HG03571 (cell line): ENCODE results near the gene HEG1.

Experiments used
- ATAC-seq: cut with Tn5 transposase; IDR thresholded peaks from one replicate; pipeline ENCODE4 v1.9.1; 2021; ENCODE audit not compliant: unreplicated experiment

The HEG1 gene

DNA sequence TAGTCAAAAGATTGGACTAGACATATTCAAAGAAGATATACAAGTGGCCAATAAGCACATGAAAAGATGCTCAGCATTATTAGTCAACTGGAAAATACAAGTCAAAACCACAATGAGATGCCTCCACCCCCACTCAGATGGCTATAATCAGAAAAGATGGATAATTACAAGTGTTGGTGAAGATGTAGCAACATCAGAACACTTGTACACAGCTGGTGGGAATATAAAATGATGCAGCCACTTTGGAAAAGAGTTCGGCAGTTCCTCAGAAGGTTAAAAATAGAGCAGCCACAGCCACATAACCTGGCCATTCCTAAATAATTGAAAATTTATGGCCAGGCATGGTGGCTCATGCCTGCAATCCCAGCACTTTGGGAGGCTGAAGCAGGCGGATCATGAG lies 38.4 kb downstream of the HEG1 start:
- ATAC-seq, result no peak

GRCh38 chr3:125014570-125015179 lies 41.1 kb downstream of the HEG1 start:
- no peak for ATAC-seq

DNA sequence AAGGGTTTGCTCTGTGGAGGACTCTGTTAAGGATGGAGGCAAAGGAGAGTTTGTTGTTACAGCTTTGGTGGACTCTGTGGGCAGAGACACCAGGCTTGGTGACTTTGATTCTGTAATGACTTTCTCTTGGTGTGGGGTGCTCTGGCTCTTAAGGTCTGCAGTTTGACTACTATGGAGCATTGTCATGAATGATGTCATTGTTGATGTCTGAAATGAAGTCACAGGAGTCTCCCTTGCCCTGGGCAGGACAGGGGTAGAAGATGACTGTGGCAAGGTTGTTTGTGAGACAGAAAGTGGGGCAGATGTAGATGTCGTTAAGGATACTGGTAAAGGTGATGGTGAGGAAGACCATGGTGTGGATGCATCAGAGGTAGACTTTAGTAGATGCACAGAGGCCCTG lies 42.7 kb downstream of the HEG1 start:
- ATAC-seq, result no peak

GRCh38 chr3:125011941-125012340 lies 43.9 kb downstream of the HEG1 start:
- ATAC-seq, result no peak

DNA sequence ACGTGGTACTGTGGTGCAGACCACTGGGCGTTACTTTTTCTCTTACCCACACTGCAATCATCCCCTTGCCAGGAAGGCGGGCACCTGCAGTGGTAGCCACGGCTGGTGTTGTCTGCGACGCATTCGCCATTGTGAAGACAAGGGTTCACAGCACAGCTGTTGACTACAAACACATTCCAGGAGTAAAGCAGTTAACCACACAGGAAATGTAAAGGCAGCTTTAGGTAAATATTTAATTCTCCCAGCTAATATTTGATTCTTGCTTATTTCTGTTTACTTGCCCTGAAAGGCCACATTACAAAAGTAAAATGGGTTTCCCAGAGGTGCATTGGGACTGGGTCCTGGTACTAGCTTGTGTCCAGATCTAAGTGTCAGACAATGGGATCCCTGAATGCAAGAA lies 45.4 kb downstream of the HEG1 start:
- ATAC-seq, result no peak

GRCh38 chr3:125008766-125009165 lies 47.0 kb downstream of the HEG1 start:
- ATAC-seq, result no peak

DNA sequence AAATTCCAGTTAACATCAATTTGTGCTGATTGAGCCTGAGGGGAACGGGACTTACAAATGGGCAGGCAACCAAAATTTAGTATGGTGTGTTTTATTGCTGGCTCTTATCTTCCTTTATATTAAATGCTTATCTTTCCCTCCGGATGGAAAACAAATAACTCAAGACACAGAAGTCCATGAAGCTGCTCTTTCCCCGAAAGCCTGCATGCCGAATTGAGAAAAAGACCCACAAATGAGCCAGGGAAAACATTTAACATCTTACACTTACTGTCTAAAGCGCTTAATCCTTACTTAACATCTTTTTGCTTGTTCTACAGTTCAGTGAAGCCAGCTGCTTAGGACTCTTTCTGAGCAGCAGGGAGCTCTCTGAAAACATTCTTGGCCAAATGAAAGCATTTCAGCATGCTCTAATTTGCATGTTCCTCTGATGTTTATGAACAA lies 49.5 kb downstream of the HEG1 start:
- no peak for ATAC-seq

DNA sequence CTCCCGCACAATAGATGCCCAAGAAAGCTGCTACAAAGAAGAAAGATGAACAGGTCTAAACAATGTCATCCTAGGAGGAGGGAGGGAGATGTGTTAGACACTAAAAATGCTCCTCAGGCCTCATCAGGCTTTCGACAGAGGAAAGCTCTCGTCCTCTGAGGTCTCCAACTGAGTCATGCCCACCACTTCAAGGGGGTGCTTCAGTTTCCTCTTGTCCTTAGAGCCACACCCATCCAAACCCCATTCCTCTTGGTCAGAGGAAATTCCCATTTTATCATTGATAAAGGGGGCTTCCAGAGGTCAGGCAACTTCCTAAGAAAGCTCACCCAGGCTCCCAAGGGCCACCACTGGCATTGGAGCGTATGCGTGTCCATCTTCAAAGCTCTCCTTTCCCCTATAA lies 50.1 kb downstream of the HEG1 start:
- ATAC-seq, result no peak

DNA sequence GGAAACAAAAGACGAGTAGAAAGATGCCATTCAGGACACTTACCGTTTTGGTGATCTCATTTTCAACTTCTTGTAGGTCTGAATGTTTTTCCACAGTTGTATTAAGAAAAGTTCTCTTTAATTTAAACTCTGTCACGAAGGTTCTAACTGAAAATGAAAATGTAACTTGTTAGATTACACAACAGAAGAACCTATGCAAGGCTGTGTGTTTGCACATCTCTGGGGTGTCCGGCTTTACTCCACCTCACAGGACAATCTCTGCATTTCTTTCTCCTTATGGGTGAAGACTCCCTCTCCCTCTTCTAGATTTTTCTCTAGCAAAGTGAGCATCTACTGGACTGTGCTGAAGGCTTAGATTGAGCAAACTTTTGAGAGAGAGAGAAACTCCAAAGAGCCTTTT lies 50.6 kb downstream of the HEG1 start:
- ATAC-seq, result no peak

DNA sequence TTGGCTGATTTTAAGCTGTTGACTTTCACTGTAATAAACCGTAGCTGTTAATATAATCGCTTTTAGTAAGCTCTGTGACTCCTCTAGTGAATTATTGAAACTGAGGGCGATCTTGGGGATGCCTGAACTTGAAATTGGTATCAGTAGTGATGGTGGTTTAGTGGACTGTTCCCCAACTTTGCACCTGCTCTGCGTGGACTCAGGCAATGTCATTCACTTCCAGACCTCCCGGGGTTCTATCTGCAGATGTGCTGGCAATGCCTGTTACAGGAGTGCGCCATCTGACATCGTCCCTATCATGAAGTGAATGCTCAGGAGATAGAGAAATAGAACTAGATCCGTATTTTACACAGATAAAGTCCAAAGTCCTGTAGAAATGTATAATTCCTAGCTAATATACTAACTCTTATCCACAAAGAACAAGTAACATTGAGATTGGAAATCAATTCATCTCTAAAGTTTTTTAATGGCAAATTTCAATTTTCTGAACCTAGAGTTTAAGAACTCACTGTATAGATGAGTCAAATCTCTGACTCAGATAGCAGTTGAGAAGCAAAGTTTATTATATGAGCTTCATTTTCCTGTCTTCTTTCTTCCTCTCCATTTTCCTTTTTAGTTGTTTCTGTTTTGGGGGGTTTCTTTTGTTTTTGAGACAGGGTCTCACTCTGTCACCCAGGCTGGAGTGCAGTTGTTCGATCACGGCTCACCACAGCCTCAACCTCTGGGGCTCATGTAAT lies 51.8 kb downstream of the HEG1 start:
- ATAC-seq, result no peak

- no peak for ATAC-seq
These were observed 52.4 kb downstream of the HEG1 start for GRCh38 chr3:125003369-125003853.

- no peak for ATAC-seq
These were observed 53.1 kb downstream of the HEG1 start for GRCh38 chr3:125002414-125003368.

GRCh38 chr3:125001557-125002413 lies 54.0 kb downstream of the HEG1 start:
- ATAC-seq, result no peak

DNA sequence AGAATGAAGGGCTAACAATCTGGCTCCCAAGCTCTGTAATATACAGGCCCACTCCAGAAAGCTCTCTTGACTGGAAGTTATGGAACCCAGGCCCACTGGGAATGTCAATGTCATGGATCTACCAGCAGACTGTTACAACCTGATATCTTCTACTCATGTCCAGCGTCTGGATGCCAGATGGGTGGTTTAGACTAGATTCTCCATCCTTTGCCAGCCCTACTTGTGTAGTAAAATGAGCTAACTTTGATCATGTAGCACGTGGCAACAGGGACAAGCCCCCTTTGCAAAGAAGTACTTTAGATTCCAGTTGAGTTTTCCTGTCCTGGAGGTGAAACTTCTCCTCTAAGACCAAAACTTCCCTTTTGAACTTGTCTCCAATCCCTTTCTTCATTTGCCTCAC lies 55.1 kb downstream of the HEG1 start:
- ATAC-seq, result no peak

DNA sequence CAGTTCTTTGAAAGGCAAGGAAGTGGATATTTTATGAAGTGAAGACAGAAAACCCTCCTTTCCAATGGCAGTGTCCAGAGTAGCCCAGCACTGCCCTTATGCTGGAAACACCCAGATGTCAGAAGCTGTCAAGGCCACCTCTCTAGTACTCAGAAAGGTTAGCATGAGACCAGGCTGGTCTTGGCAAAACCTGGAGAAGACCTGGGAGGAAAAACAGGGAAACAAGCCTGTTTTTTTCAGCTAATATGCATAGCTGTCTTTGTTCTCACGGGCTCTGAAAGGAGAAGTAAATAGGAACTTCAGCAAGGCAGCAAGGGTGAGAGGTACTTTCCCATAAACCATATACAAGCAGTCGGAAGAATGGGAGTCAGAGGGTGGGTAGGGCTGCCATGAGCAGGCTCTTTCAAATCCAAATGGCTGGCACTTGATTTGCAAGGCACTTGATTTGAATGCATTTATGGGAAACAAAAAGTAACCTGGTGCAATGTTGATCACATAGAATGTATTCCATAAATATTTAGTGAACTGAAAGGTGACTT lies 55.8 kb downstream of the HEG1 start:
- ATAC-seq, result no peak

DNA sequence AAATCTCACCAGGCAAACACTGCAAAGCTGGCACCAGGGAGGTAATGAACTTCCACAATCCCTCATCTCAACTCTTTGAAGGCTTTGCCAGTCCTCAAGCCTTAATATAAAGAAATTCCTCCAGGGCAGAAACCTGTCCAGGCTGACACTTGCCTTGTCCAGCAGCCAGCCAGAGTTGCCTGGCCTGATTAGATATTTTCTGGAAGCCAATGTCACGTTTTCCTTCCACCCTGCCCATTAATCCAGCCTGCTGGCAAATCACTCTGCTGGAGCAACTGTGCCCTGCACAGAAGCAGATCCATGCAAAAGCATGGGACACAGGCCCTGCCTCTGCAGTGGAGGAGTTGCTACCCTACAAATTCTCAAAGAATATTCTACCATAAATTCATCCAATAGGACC lies 56.5 kb downstream of the HEG1 start:
- no peak for ATAC-seq

DNA sequence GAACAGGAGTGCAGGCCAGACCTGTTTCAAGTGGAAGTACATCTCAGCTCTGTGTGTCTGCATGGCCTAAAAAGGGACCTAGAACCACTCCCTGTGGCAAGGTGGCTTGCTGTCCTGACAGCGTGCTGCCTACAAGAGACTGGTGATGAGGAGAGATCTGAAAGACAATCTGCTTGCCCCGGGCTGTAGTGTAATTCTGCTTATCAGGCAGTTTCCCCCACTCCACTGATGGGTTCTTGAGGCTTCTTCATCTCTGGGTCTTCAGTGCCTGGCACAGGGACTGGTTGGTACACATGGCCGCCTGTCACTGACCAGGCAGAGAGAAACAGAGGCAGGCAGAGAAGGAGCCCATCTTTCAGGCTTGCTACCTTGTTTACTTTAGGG lies 57.6 kb downstream of the HEG1 start:
- ATAC-seq, result no peak

DNA sequence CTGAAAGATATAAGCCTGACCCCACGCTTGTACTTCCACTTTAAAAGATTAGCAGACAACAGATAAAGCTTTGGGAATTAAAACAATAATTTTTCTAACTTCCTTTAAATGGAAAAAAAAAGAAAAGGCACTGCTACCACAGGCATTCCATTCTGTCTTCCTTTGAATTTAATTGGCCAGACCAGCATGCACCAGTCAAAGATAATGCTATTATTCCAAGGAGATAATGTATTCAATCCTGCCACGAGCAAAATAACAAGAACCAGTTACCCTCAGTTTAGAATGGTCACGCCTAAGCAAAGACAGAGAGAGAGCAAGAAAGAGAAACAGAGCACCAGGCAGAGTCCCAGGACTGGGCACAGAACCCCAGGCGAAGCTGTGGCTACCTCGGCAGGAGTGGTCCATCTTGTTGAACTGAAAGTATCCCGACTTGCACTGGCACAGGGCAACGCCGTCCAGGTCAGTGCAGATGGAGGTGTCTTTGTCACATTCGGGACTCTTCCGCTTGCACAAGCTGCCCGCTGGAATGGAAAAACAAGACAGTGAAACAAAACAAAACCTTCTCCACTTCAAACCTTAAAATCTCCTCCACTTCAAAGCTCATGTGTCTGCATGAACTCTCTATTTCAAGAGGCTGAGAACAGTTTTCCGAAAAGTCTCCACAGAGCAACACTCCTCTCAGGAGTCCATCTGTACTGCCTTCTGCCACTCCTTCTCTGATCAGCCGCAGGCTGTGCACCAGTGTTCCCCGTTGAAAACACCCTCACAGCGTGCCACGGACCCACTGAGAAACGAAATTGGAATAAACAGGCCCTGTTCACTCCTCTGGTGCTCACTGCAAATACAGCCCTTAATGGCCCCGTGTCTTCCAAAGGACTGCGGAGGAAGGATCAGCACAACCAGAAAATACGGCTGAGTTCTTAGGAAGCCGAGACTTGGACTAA lies 58.2 kb downstream of the HEG1 start:
- no peak for ATAC-seq

- ATAC-seq, result peak; percentile 53
These were observed 60.3 kb downstream of the HEG1 start for GRCh38 chr3:124995460-124995994.
